Activated CD8-positive, alpha-beta memory T cell treated with anti-CD3 and anti-CD28 coated beads, Interleukin-2, amount 50 U/mL, for 4 hours (primary cell): Measurements from ENCODE around the gene TNP1.

Experiments
- DNase-seq: peaks from one replicate; pipeline ENCODE4 v3.0.0-alpha.2; 2020

The TNP1 gene

DNA sequence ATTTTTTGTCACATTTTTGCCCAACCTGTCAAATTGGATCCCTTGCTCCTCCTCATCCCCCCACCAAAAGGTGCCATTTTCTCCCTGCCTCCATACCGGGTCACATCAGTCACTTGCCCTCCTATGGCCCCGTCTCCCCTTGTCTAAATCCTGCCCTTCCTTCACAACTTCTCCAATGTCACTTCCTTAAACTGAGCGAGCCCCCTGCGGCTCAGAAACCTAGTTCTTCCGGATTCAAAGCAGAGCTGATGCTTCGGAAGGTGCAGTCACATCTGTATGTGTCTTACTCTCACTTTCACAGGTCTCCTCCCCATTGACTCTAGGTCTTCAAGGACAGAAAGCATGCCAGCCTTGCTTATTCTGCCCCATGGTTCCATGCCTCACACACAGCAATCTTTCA is 22.1 kb downstream of the TNP1 start:
- no peak for DNase-seq

DNA sequence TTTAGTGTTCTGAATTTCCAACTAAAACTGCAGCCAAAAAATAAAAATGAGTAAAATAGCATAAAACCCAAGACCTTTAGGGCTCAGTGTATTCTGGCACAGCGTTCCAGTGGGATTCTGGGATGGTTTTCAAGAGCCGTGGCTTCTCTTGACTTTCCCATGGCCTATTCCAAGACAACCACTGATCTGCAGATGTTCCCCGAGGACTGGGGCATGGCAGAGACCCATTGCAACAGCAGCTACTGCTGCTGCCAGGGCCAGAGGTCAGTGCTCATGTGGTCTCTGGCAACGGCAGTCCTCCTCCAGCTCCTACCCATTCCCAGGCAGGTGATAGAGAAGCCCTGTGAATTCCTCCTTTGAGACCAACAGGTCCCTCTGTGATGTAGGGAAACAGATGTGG is 26.8 kb downstream of the TNP1 start:
- no peak for DNase-seq

DNA sequence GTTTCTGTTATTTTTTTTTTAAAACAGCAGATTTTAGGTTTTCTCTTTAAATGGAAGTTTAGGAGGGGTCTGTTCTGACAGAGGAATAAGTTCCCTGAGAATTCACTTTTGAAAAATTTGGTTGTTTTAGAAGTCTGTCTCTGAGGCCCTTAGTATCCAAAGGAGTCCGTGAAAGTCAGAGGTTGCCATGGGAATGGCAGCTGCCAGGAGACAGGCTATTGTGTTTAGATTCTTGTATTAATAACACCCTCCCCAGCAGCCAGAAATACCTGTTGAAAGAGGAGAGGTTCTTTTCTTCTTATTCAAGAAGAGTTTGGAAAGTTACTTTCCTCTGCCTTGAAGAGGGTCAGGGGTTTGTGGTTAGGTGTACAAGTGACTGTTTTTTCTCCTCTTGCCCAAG is 29.5 kb downstream of the TNP1 start:
- DNase-seq, result no peak

GRCh38 chr2:216829533-216829932 is 30.3 kb downstream of the TNP1 start:
- no peak for DNase-seq

- no peak for DNase-seq
Measured at GRCh38 chr2:216827073-216827720, 32.7 kb downstream of the TNP1 start.

- no peak for DNase-seq
Measured at GRCh38 chr2:216822470-216822869, 37.4 kb downstream of the TNP1 start.

DNA sequence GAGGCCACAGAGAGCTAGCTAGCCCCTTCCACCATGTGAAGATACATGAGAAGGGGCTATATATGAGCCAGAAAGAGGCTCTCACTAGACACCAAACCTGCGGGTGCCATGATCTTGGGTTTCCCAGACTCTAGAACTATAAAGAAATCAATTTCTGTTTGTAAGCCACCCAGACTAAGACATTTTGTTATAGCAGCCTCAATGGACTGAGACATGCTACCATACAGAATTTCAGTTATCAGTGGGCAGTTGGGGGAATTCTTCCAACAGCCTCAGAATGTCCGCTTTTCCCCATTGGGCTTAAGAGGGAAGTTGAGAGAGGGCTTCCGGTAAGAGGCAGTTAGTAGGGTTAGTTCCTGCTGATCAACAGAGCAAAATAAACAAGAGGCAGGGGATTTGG is 39.2 kb downstream of the TNP1 start:
- no peak for DNase-seq

- DNase-seq, result no peak
Measured at GRCh38 chr2:216819766-216820165, 40.1 kb downstream of the TNP1 start.

- no peak for DNase-seq
Measured at GRCh38 chr2:216819055-216819454, 40.8 kb downstream of the TNP1 start.

- no peak for DNase-seq
Measured at GRCh38 chr2:216810399-216811160, 49.3 kb downstream of the TNP1 start.
